Adipocyte (in vitro differentiated cells): ENCODE results near the gene ZNF800.

Experiments used
- DNase-seq: peaks from one replicate; pipeline ENCODE4 v3.0.0-alpha.2; 2015; ENCODE audit warnings: low read depth
- H3K27me3 ChIP-seq: replicated peaks from 2 replicates; pipeline ENCODE4 v1.7.0; 2013; ENCODE audit warnings: mild to moderate bottlenecking, low read length, moderate library complexity; ENCODE audit not compliant: control insufficient read depth, insufficient read depth
- H3K36me3 ChIP-seq: 2 replicates; pipeline ENCODE4 v1.7.0; 2013; ENCODE audit warnings: low read length, mild to moderate bottlenecking, moderate library complexity; ENCODE audit not compliant: control insufficient read depth, insufficient read depth, severe bottlenecking
- H3K4me1 ChIP-seq: 2 replicates; pipeline ENCODE4 v1.7.0; 2013; ENCODE audit warnings: mild to moderate bottlenecking, low read length, moderate library complexity; ENCODE audit not compliant: control insufficient read depth, insufficient read depth
- H3K4me3 ChIP-seq: 2 replicates; pipeline ENCODE4 v1.7.0; 2013; ENCODE audit warnings: mild to moderate bottlenecking, low read length, moderate library complexity
- H3K9ac ChIP-seq: 2 replicates; pipeline ENCODE4 v1.7.0; 2013; ENCODE audit warnings: mild to moderate bottlenecking, low read length, moderate library complexity
- H3K9me3 ChIP-seq: 2 replicates; pipeline ENCODE4 v1.7.0; 2013; ENCODE audit warnings: mild to moderate bottlenecking, low read length, moderate library complexity; ENCODE audit not compliant: control insufficient read depth

ZNF800 gene

GRCh38 chr7:127346575-127347256 lies 45.8 kb downstream of the ZNF800 start:
- Histone ChIP-seq H3K9ac (no peak overlapping the region), H3K27me3 (no peaks in the 10 kb centered on the region), H3K4me3 (no peak overlapping the region), H3K36me3 (peaks cover 4% of the 10 kb centered on the region), H3K9me3 (peaks cover 11% of the 10 kb centered on the region), H3K4me1 (peaks cover 21% of the 10 kb centered on the region)
- no peak for DNase-seq

- no peak overlapping the region for H3K4me3 ChIP-seq
- no peak for DNase-seq
- no peak overlapping the region for H3K9ac ChIP-seq
- peaks cover 18% of the 10 kb centered on the region for H3K4me1 ChIP-seq
- H3K36me3 ChIP-seq: no peaks in the 10 kb centered on the region
- peaks cover 11% of the 10 kb centered on the region for H3K9me3 ChIP-seq
- H3K27me3 ChIP-seq: no peaks in the 10 kb centered on the region
These were observed 49.9 kb downstream of the ZNF800 start for GRCh38 chr7:127342596-127342995.

- Histone ChIP-seq H3K4me3 (no peak overlapping the region), H3K9me3 (peaks cover 8% of the 10 kb centered on the region), H3K36me3 (no peaks in the 10 kb centered on the region), H3K27me3 (peaks cover 7% of the 10 kb centered on the region), H3K4me1 (peaks cover 4% of the 10 kb centered on the region), H3K9ac (no peak overlapping the region)
- DNase-seq: no peak
These were observed 54.4 kb downstream of the ZNF800 start for GRCh38 chr7:127338122-127338521.

- Histone ChIP-seq H3K9me3 (peaks cover 2% of the 10 kb centered on the region), H3K27me3 (peaks cover 7% of the 10 kb centered on the region), H3K36me3 (no peaks in the 10 kb centered on the region), H3K4me3 (no peak overlapping the region), H3K9ac (no peak overlapping the region), H3K4me1 (peaks cover 4% of the 10 kb centered on the region)
- DNase-seq: no peak
These were observed 54.9 kb downstream of the ZNF800 start for GRCh38 chr7:127337581-127337980.

- H3K36me3 ChIP-seq: no peaks in the 10 kb centered on the region
- H3K4me1 ChIP-seq: peaks cover 4% of the 10 kb centered on the region
- H3K9me3 ChIP-seq: no peaks in the 10 kb centered on the region
- H3K27me3 ChIP-seq: peaks cover 7% of the 10 kb centered on the region
- H3K4me3 ChIP-seq: no peak overlapping the region
- DNase-seq: no peak
- no peak overlapping the region for H3K9ac ChIP-seq
These were observed 56.0 kb downstream of the ZNF800 start for GRCh38 chr7:127336458-127336857.

GRCh38 chr7:127332880-127333279 lies 59.6 kb downstream of the ZNF800 start:
- H3K9ac ChIP-seq: no peak overlapping the region
- no peaks in the 10 kb centered on the region for H3K36me3 ChIP-seq
- peaks cover under 1% of the 10 kb centered on the region for H3K4me1 ChIP-seq
- H3K9me3 ChIP-seq: no peaks in the 10 kb centered on the region
- no peak overlapping the region for H3K4me3 ChIP-seq
- H3K27me3 ChIP-seq: peaks cover 10% of the 10 kb centered on the region
- no peak for DNase-seq

GRCh38 chr7:127330070-127330469 lies 62.4 kb downstream of the ZNF800 start:
- H3K9me3 ChIP-seq: no peaks in the 10 kb centered on the region
- H3K27me3 ChIP-seq: peaks cover 6% of the 10 kb centered on the region
- no peaks in the 10 kb centered on the region for H3K36me3 ChIP-seq
- no peaks in the 10 kb centered on the region for H3K4me1 ChIP-seq
- H3K4me3 ChIP-seq: no peak overlapping the region
- H3K9ac ChIP-seq: no peak overlapping the region
- DNase-seq: no peak

GRCh38 chr7:127322832-127323493 lies 69.5 kb downstream of the ZNF800 start:
- DNase-seq: no peak
- Histone ChIP-seq H3K9me3 (no peaks in the 10 kb centered on the region), H3K9ac (no peak overlapping the region), H3K36me3 (no peaks in the 10 kb centered on the region), H3K27me3 (peaks cover 20% of the 10 kb centered on the region), H3K4me3 (no peak overlapping the region), H3K4me1 (peaks cover under 1% of the 10 kb centered on the region)

- Histone ChIP-seq H3K27me3 (peaks cover 20% of the 10 kb centered on the region), H3K4me3 (no peak overlapping the region)
These were observed 70.2 kb downstream of the ZNF800 start for GRCh38 chr7:127322351-127322750.

GRCh38 chr7:127320974-127321373 lies 71.5 kb downstream of the ZNF800 start:
- no peaks in the 10 kb centered on the region for H3K9me3 ChIP-seq

More at GRCh38 chr7:127322351-127322750, 70.2 kb downstream of the ZNF800 start:
- Histone ChIP-seq H3K9me3 (no peaks in the 10 kb centered on the region), H3K4me1 (peaks cover 7% of the 10 kb centered on the region), H3K9ac (no peak overlapping the region), H3K36me3 (no peaks in the 10 kb centered on the region)
- no peak for DNase-seq

More at GRCh38 chr7:127320974-127321373, 71.5 kb downstream of the ZNF800 start:
- Histone ChIP-seq H3K4me1 (peaks cover 8% of the 10 kb centered on the region), H3K36me3 (no peaks in the 10 kb centered on the region), H3K9ac (no peak overlapping the region), H3K4me3 (no peak overlapping the region), H3K27me3 (peaks cover 20% of the 10 kb centered on the region)
- DNase-seq: no peak
